Measurements from ENCODE around the gene HBA1. TPM values are rescaled to one million over a fixed set of nuclear protein-coding genes. Genes with fewer than 3 reads are reported as not detected.
"Not testable (repeated sequence)": the region's sequence is repeated elsewhere in the genome, so short reads cannot be mapped to it uniquely, and the experiment has no call there.

The HBA1 gene
- polyA plus RNA-seq, 1 donor from 2014 or later: not detected

GRCh38 chr16:173211-173854 lies 3.1 kb upstream of the HBA1 start:
- H3K79me2 ChIP-seq (replicated peaks; ENCODE audit: insufficient read depth, low read length); H3K4me3 ChIP-seq (ENCODE audit: low read length); H3K9me2 ChIP-seq (ENCODE audit: insufficient read depth, low read length); H4K20me1 ChIP-seq (ENCODE audit: insufficient read depth); H3F3A ChIP-seq (ENCODE audit: insufficient read depth, low read length, poor library complexity, severe bottlenecking); H3K27ac ChIP-seq (ENCODE audit: low read length); H2AFZ ChIP-seq (ENCODE audit: low read depth, low read length); H3K9ac ChIP-seq (ENCODE audit: low read length); H3K9me3 ChIP-seq (ENCODE audit: low read length); H3K36me3 ChIP-seq (ENCODE audit: insufficient read depth, low read length); H3K4me2 ChIP-seq (ENCODE audit: low read length): not testable (repeated sequence)
- H3K27me3 ChIP-seq (ENCODE audit: insufficient read depth, low read depth, low read length): peaks cover 66% of the 10 kb centered on the region

- H3K4me2 ChIP-seq (ENCODE audit: low read length); H3K9ac ChIP-seq (ENCODE audit: low read length); H2AFZ ChIP-seq (ENCODE audit: low read depth, low read length); H3K36me3 ChIP-seq (ENCODE audit: insufficient read depth, low read length); H3K9me3 ChIP-seq (ENCODE audit: low read length); H3K9me2 ChIP-seq (ENCODE audit: insufficient read depth, low read length); H3F3A ChIP-seq (ENCODE audit: insufficient read depth, low read length, poor library complexity, severe bottlenecking); H3K79me2 ChIP-seq (replicated peaks; ENCODE audit: insufficient read depth, low read length); H3K27ac ChIP-seq (ENCODE audit: low read length); H4K20me1 ChIP-seq (ENCODE audit: insufficient read depth); H3K4me3 ChIP-seq (ENCODE audit: low read length): not testable (repeated sequence)
- H3K27me3 ChIP-seq (ENCODE audit: insufficient read depth, low read depth, low read length): peaks cover 62% of the 10 kb centered on the region
Measured at GRCh38 chr16:173928-174769, 2.3 kb upstream of the HBA1 start.

GRCh38 chr16:175011-175949 lies 1.2 kb upstream of the HBA1 start:
- Histone ChIP-seq H3K9ac (ENCODE audit: low read length) (no peak overlapping the region), H3K79me2 (replicated peaks; ENCODE audit: insufficient read depth, low read length) (no peaks in the 10 kb centered on the region), H3K9me2 (ENCODE audit: insufficient read depth, low read length) (no peaks in the 10 kb centered on the region), H3K36me3 (ENCODE audit: insufficient read depth, low read length) (no peaks in the 10 kb centered on the region), H2AFZ (ENCODE audit: low read depth, low read length) (no peak overlapping the region), H3F3A (ENCODE audit: insufficient read depth, low read length, poor library complexity, severe bottlenecking) (no peaks in the 10 kb centered on the region), H3K4me2 (ENCODE audit: low read length) (no peak overlapping the region), H3K27ac (ENCODE audit: low read length) (no peak overlapping the region), H3K9me3 (ENCODE audit: low read length) (no peaks in the 10 kb centered on the region), H3K4me3 (ENCODE audit: low read length) (no peak overlapping the region), H3K27me3 (ENCODE audit: insufficient read depth, low read depth, low read length) (peaks cover 67% of the 10 kb centered on the region), H4K20me1 (ENCODE audit: insufficient read depth) (no peaks in the 10 kb centered on the region)
- TF ChIP-seq TAF1 (IDR thresholded peaks at IDR 0.05; ENCODE audit: low read depth) (no peak), SMC3 (conservative IDR thresholded peaks at IDR 0.05; ENCODE audit: poor library complexity) (no peak), REST (IDR thresholded peaks at IDR 0.05; ENCODE audit: borderline replicate concordance) (no peak), POLR2AphosphoS5 (IDR thresholded peaks at IDR 0.05) (no peak), CTCF (IDR thresholded peaks at IDR 0.05; ENCODE audit: poor library complexity, severe bottlenecking) (no peak), RAD21 (conservative IDR thresholded peaks at IDR 0.05) (no peak), MXI1 (conservative IDR thresholded peaks at IDR 0.05; ENCODE audit: poor library complexity, severe bottlenecking) (no peak), EP300 (conservative IDR thresholded peaks at IDR 0.05; ENCODE audit: poor library complexity, severe bottlenecking) (no peak), EZH2 (IDR thresholded peaks at IDR 0.05; ENCODE audit: borderline replicate concordance, insufficient read depth, low read length, poor library complexity, severe bottlenecking) (no peak)

- not testable (repeated sequence) for H3K79me2 ChIP-seq (replicated peaks; ENCODE audit: insufficient read depth, low read length); H2AFZ ChIP-seq (ENCODE audit: low read depth, low read length); H3F3A ChIP-seq (ENCODE audit: insufficient read depth, low read length, poor library complexity, severe bottlenecking); H3K4me2 ChIP-seq (ENCODE audit: low read length); H3K9ac ChIP-seq (ENCODE audit: low read length); H3K36me3 ChIP-seq (ENCODE audit: insufficient read depth, low read length); H3K9me2 ChIP-seq (ENCODE audit: insufficient read depth, low read length); H3K9me3 ChIP-seq (ENCODE audit: low read length); H3K27ac ChIP-seq (ENCODE audit: low read length); H4K20me1 ChIP-seq (ENCODE audit: insufficient read depth)
- peak overlapping the region; percentile 41 for H3K4me3 ChIP-seq (ENCODE audit: low read length)
- H3K27me3 ChIP-seq (ENCODE audit: insufficient read depth, low read depth, low read length): peaks cover 68% of the 10 kb centered on the region
Measured at GRCh38 chr16:176006-176405, 474 bp upstream of the HBA1 start.

Measured in neural cell (in vitro differentiated cells).